Nephron (organoid): ENCODE results near the gene SPIRE1.
"Not testable (repeated sequence)": the region's sequence is repeated elsewhere in the genome, so short reads cannot be mapped to it uniquely, and the experiment has no call there.

Source experiments
- H3K27ac Mint-ChIP-seq, 3 experiments: 2 replicates each; pipeline ENCODE4 v1.8.0; 2020; ENCODE audit warnings: mixed read lengths in 3 of 3, mild to moderate bottlenecking in 2 of 3, moderate library complexity in 1 of 3
- H3K27me3 Mint-ChIP-seq: 2 replicates; pipeline ENCODE4 v1.8.0; 2021; ENCODE audit warnings: low read depth, mild to moderate bottlenecking, moderate library complexity, mixed read lengths
- H3K36me3 Mint-ChIP-seq: 2 replicates; pipeline ENCODE4 v1.8.0; 2020; ENCODE audit warnings: low read depth, mixed read lengths
- H3K4me1 Mint-ChIP-seq: 2 replicates; pipeline ENCODE4 v1.8.0; 2020; ENCODE audit warnings: mixed read lengths
- H3K4me3 Mint-ChIP-seq, 3 experiments: 2 replicates each; pipeline ENCODE4 v1.8.0; 2020; ENCODE audit warnings: mild to moderate bottlenecking in 3 of 3, mixed read lengths in 3 of 3, moderate library complexity in 2 of 3
- H3K9me3 Mint-ChIP-seq: 2 replicates; pipeline ENCODE4 v1.8.0; 2020; ENCODE audit warnings: mixed read lengths
- CTCF ChIP-seq, 3 experiments: fragments of 200-600 bp; sonication (generic); IDR thresholded peaks; one replicate each; pipeline ENCODE4 v1.5.0; 2021; ENCODE audit warnings: antibody characterized with exemption in 3 of 3; ENCODE audit not compliant: unreplicated experiment in 3 of 3

SPIRE1 gene

GRCh38 chr18:12574494-12575185 lies 83.3 kb downstream of the SPIRE1 start:
- H3K27me3 Mint-ChIP-seq = no peaks in the 10 kb centered on the region
- no peaks in the 10 kb centered on the region for H3K36me3 Mint-ChIP-seq
- H3K4me3 Mint-ChIP-seq = no peak overlapping the region
- peaks cover 11% of the 10 kb centered on the region for H3K9me3 Mint-ChIP-seq
- no peak overlapping the region for H3K27ac Mint-ChIP-seq
- no peak for TF ChIP-seq CTCF (IDR thresholded peaks at IDR 0.05; ENCODE audit: unreplicated experiment in 3 of 3)
- peaks cover 6% of the 10 kb centered on the region for H3K4me1 Mint-ChIP-seq

- no peak for TF ChIP-seq CTCF (IDR thresholded peaks at IDR 0.05; ENCODE audit: unreplicated experiment in 3 of 3)
- H3K27me3 Mint-ChIP-seq = no peaks in the 10 kb centered on the region
- H3K36me3 Mint-ChIP-seq = peaks cover 7% of the 10 kb centered on the region
- H3K9me3 Mint-ChIP-seq = peaks cover 17% of the 10 kb centered on the region
- H3K4me1 Mint-ChIP-seq = peaks cover 6% of the 10 kb centered on the region
- H3K4me3 Mint-ChIP-seq = no peak overlapping the region
- peak overlapping the region in 1 of 3 experiments; percentile 24 for H3K27ac Mint-ChIP-seq
These were observed 86.3 kb downstream of the SPIRE1 start for GRCh38 chr18:12571630-12572029.

- no peak overlapping the region for H3K4me3 Mint-ChIP-seq
- peaks cover 12% of the 10 kb centered on the region for H3K36me3 Mint-ChIP-seq
- no peak overlapping the region for H3K27ac Mint-ChIP-seq
- peaks cover 6% of the 10 kb centered on the region for H3K4me1 Mint-ChIP-seq
- peaks cover 20% of the 10 kb centered on the region for H3K9me3 Mint-ChIP-seq
- no peak for TF ChIP-seq CTCF (IDR thresholded peaks at IDR 0.05; ENCODE audit: unreplicated experiment in 3 of 3)
- peaks cover 4% of the 10 kb centered on the region for H3K27me3 Mint-ChIP-seq
These were observed 88.1 kb downstream of the SPIRE1 start for GRCh38 chr18:12569791-12570190.

GRCh38 chr18:12567849-12568248 lies 90.1 kb downstream of the SPIRE1 start:
- peaks cover 6% of the 10 kb centered on the region for H3K4me1 Mint-ChIP-seq
- peaks cover 6% of the 10 kb centered on the region for H3K27me3 Mint-ChIP-seq
- no peak overlapping the region for H3K4me3 Mint-ChIP-seq
- no peak overlapping the region for H3K27ac Mint-ChIP-seq
- TF ChIP-seq CTCF (IDR thresholded peaks at IDR 0.05; ENCODE audit: unreplicated experiment in 3 of 3) = no peak
- peaks cover 21% of the 10 kb centered on the region for H3K36me3 Mint-ChIP-seq
- H3K9me3 Mint-ChIP-seq = peaks cover 26% of the 10 kb centered on the region

- H3K4me3 Mint-ChIP-seq = no peak overlapping the region
- H3K36me3 Mint-ChIP-seq = peaks cover 29% of the 10 kb centered on the region
- peaks cover under 1% of the 10 kb centered on the region for H3K4me1 Mint-ChIP-seq
- peaks cover 6% of the 10 kb centered on the region for H3K27me3 Mint-ChIP-seq
- peaks cover 36% of the 10 kb centered on the region for H3K9me3 Mint-ChIP-seq
- no peak for TF ChIP-seq CTCF (IDR thresholded peaks at IDR 0.05; ENCODE audit: unreplicated experiment in 3 of 3)
- no peak overlapping the region for H3K27ac Mint-ChIP-seq
These were observed 93.0 kb downstream of the SPIRE1 start for GRCh38 chr18:12564861-12565260.

GRCh38 chr18:12564378-12564777 lies 93.5 kb downstream of the SPIRE1 start:
- TF ChIP-seq CTCF (IDR thresholded peaks at IDR 0.05; ENCODE audit: unreplicated experiment in 3 of 3) = no peak
- Mint-ChIP-seq H3K27ac (no peak overlapping the region), H3K4me3 (no peak overlapping the region), H3K27me3 (peaks cover 6% of the 10 kb centered on the region), H3K4me1 (no peaks in the 10 kb centered on the region), H3K9me3 (peaks cover 40% of the 10 kb centered on the region), H3K36me3 (peaks cover 34% of the 10 kb centered on the region)

GRCh38 chr18:12560600-12560999 lies 97.3 kb downstream of the SPIRE1 start:
- not testable (repeated sequence) for H3K4me1 Mint-ChIP-seq, H3K27me3 Mint-ChIP-seq, H3K4me3 Mint-ChIP-seq, H3K27ac Mint-ChIP-seq
- Mint-ChIP-seq H3K36me3 (peaks cover 50% of the 10 kb centered on the region), H3K9me3 (peaks cover 50% of the 10 kb centered on the region)
